HepG2 (cell line): Measurements from ENCODE around the gene PPM1E. TPM values are rescaled to one million over a fixed set of nuclear protein-coding genes. Genes with fewer than 3 reads are reported as not detected.

Experiments used
- ATF2 ChIP-seq: sonication (generic); formaldehyde crosslinking; IDR thresholded peaks from 2 replicates; pipeline ENCODE4 v1.4.0; 2020; ENCODE audit warnings: missing genetic modification reagents
- CCAR2 ChIP-seq: fragments of 200-400 bp; formaldehyde crosslinking; optimal IDR thresholded peaks from 2 replicates; pipeline ENCODE3; 2018; ENCODE audit warnings: low read depth, mild to moderate bottlenecking, low read length, moderate library complexity
- CCDC6 ChIP-seq: sonication (generic); formaldehyde crosslinking; IDR thresholded peaks from 2 replicates; pipeline ENCODE4 v1.8.1; 2022; ENCODE audit warnings: mild to moderate bottlenecking, missing genetic modification reagents, moderate library complexity
- CEBPB ChIP-seq: IDR thresholded peaks from 2 replicates; pipeline ENCODE4 v1.6.1; 2011; ENCODE audit warnings: low read depth, low read length, improper control_type of control experiment, borderline replicate concordance
- EP300 ChIP-seq, 3 experiments: sonication (generic) in 1 of 3; formaldehyde crosslinking in 1 of 3; IDR thresholded peaks; 2 replicates each; pipeline versions ENCODE4 v1.5.1 to v1.6.1; 2011 to 2020; ENCODE audit warnings: low read depth in 2 of 3, low read length in 2 of 3, borderline replicate concordance in 1 of 3, improper control_type of control experiment in 1 of 3, mild to moderate bottlenecking in 1 of 3, missing genetic modification reagents in 1 of 3, moderate library complexity in 1 of 3
- GATAD2A ChIP-seq: IDR thresholded peaks from 2 replicates; pipeline ENCODE4 v1.6.1; 2016
- HNRNPH1 ChIP-seq: fragments of 200-400 bp; formaldehyde crosslinking; optimal IDR thresholded peaks from 2 replicates; pipeline ENCODE3; 2017; ENCODE audit warnings: mild to moderate bottlenecking, low read depth, low read length
- KDM3A ChIP-seq: IDR thresholded peaks from 2 replicates; pipeline ENCODE4 v1.6.1; 2018; ENCODE audit warnings: low read depth, missing compliant biosample characterization
- KLF16 ChIP-seq, 2 experiments: sonication (generic) in 1 of 2; formaldehyde crosslinking in 1 of 2; IDR thresholded peaks; 2 replicates each; pipeline versions ENCODE4 v1.6.1 to v1.8.0; 2016 to 2023; ENCODE audit warnings: missing genetic modification reagents in 2 of 2, missing compliant biosample characterization in 1 of 2
- KLF6 ChIP-seq: IDR thresholded peaks from 2 replicates; pipeline ENCODE4 v1.8.0; 2016; ENCODE audit warnings: missing biosample characterization, missing genetic modification reagents
- MED1 ChIP-seq: sonication (generic); formaldehyde crosslinking; IDR thresholded peaks from 2 replicates; pipeline ENCODE4 v1.4.0; 2020; ENCODE audit warnings: missing genetic modification reagents
- NONO ChIP-seq, 2 experiments: fragments of 450-650 bp in 1 of 2; sonication (generic) in 1 of 2; formaldehyde crosslinking in 1 of 2; IDR thresholded peaks in 1 of 2; conservative IDR thresholded peaks in 1 of 2; 2 replicates each; pipeline versions ENCODE4 v1.6.1 to v1.8.0; 2017 to 2022; ENCODE audit warnings: mild to moderate bottlenecking in 1 of 2, missing genetic modification reagents in 1 of 2, moderate library complexity in 1 of 2
- NR2F1 ChIP-seq, 2 experiments: fragments of 450-650 bp in 1 of 2; formaldehyde crosslinking in 1 of 2; IDR thresholded peaks; 2 replicates each; pipeline versions ENCODE4 v1.5.0 to v1.6.1; 2016 to 2020; ENCODE audit warnings: mild to moderate bottlenecking in 1 of 2, missing compliant biosample characterization in 1 of 2, missing genetic modification reagents in 1 of 2, moderate library complexity in 1 of 2
- PHF5A ChIP-seq: IDR thresholded peaks from one replicate; pipeline ENCODE4 v1.6.1; 2018; ENCODE audit warnings: low read depth, missing genetic modification reagents; ENCODE audit not compliant: unreplicated experiment
- PHF8 ChIP-seq: sonication (generic); formaldehyde crosslinking; IDR thresholded peaks from 2 replicates; pipeline ENCODE4 v1.5.0; 2020; ENCODE audit warnings: missing genetic modification reagents
- PITX1 ChIP-seq: sonication (generic); formaldehyde crosslinking; IDR thresholded peaks from 2 replicates; pipeline ENCODE4 v1.5.1; 2020; ENCODE audit warnings: mild to moderate bottlenecking, missing genetic modification reagents
- POGK ChIP-seq: sonication (generic); formaldehyde crosslinking; conservative IDR thresholded peaks from 2 replicates; pipeline ENCODE4 v1.8.0; 2022; ENCODE audit warnings: mild to moderate bottlenecking, moderate library complexity, missing genetic modification reagents
- SATB2 ChIP-seq: sonication (generic); formaldehyde crosslinking; IDR thresholded peaks from 2 replicates; pipeline ENCODE4 v1.5.0; 2020; ENCODE audit warnings: missing genetic modification reagents
- SP140L ChIP-seq: sonication (generic); formaldehyde crosslinking; IDR thresholded peaks from 2 replicates; pipeline ENCODE4 v1.4.0; 2020; ENCODE audit warnings: missing genetic modification reagents, borderline replicate concordance
- TBL1XR1 ChIP-seq: fragments of 150-350 bp; IDR thresholded peaks from 2 replicates; pipeline ENCODE4 v1.6.1; 2014; ENCODE audit warnings: borderline replicate concordance, low read length; ENCODE audit not compliant: partially characterized antibody
- THAP11 ChIP-seq: IDR thresholded peaks from 2 replicates; pipeline ENCODE4 v1.6.1; 2016; ENCODE audit warnings: missing biosample characterization, missing genetic modification reagents
- ZBTB3 ChIP-seq: sonication (generic); formaldehyde crosslinking; IDR thresholded peaks from 2 replicates; pipeline ENCODE4 v1.4.0; 2020; ENCODE audit warnings: low read depth, mild to moderate bottlenecking, moderate library complexity, missing genetic modification reagents, borderline replicate concordance
- ZBTB8A ChIP-seq: sonication (generic); formaldehyde crosslinking; IDR thresholded peaks from 2 replicates; pipeline ENCODE4 v1.4.0; 2020; ENCODE audit warnings: mild to moderate bottlenecking, low read depth, missing genetic modification reagents, borderline replicate concordance
- ZC3H4 ChIP-seq: sonication (generic); formaldehyde crosslinking; IDR thresholded peaks from 2 replicates; pipeline ENCODE4 v1.4.0; 2020; ENCODE audit warnings: missing genetic modification reagents, borderline replicate concordance
- ZFP36 ChIP-seq: fragments of 150-350 bp; IDR thresholded peaks from 2 replicates; pipeline ENCODE4 v1.6.1; 2018; ENCODE audit warnings: borderline replicate concordance, low read length, low read depth; ENCODE audit not compliant: partially characterized antibody
- ZNF274 ChIP-seq: sonication (generic); formaldehyde crosslinking; IDR thresholded peaks from 2 replicates; pipeline ENCODE4 v1.5.1; 2020; ENCODE audit warnings: mild to moderate bottlenecking, missing genetic modification reagents
- ZNF891 ChIP-seq: sonication (generic); formaldehyde crosslinking; IDR thresholded peaks from 2 replicates; pipeline ENCODE4 v1.5.0; 2020; ENCODE audit warnings: mild to moderate bottlenecking, missing genetic modification reagents
- ZSCAN30 ChIP-seq: sonication (generic); formaldehyde crosslinking; IDR thresholded peaks from 2 replicates; pipeline ENCODE4 v1.5.0; 2020; ENCODE audit warnings: mild to moderate bottlenecking, missing genetic modification reagents
- polyA plus RNA-seq, 8 experiments: library from polyadenylated mRNA; depleted of rRNA in 3 of 8; stranded (reverse) in 7 of 8; unstranded in 1 of 8; fragments of >200 nt; fragmentation: Illumina TruSeq in 4 of 8; extraction: Trizol in 4 of 8; gene quantifications; 2 replicates each; pipeline versions ENCODE4 v1.2.1 to v1.2.3, GENCODE V29; 2011 to 2016; ENCODE audit warnings: low read depth in 4 of 8, missing spikeins in 1 of 8, mixed read lengths in 1 of 8; ENCODE audit not compliant: insufficient read depth in 1 of 8
- total RNA-seq, 5 experiments: library from RNA; depleted of rRNA; stranded (reverse); fragments of >200 nt; fragmentation: Illumina TruSeq; extraction: Trizol; gene quantifications; 2 replicates each; pipeline ENCODE4 v1.2.3, GENCODE V29; 2016; ENCODE audit warnings: low read depth in 1 of 5

PPM1E gene
- total and polyA plus RNA-seq, 2 of the 13 experiments (the other 11 are each of a cell fraction or from before 2014, with no cell fraction given): 0.15 TPM; not detected in 1

GRCh38 chr17:58741121-58741625, 14.5 kb upstream of the PPM1E start (continued):
- TF ChIP-seq EP300 (IDR thresholded peaks at IDR 0.05; ENCODE audit: low read depth in 2 of 2, low read length in 2 of 2) (0 out of 4 replicates have a peak, but pooled peaks of 1 of the 2 experiments have one; percentile 32), EP300 (CRISPR knock-in tag; IDR thresholded peaks at IDR 0.05; ENCODE audit: borderline replicate concordance) (no peak), NR2F1 (CRISPR knock-in tag; IDR thresholded peaks at IDR 0.05) (no peak), PITX1 (no peak), SP140L (CRISPR knock-in tag) (no peak), ZSCAN30 (CRISPR knock-in tag) (no peak), CCDC6 (CRISPR knock-in tag) (peak; percentile 59; the same call in 1 of the 2 replicates), ZFP36 (no peak), ZNF891 (CRISPR knock-in tag) (no peak), ZBTB8A (CRISPR knock-in tag) (no peak), CCAR2 (no peak), THAP11 (peak; percentile 69), HNRNPH1 (no peak), ZNF274 (CRISPR knock-in tag) (no peak), ATF2 (CRISPR knock-in tag) (0 out of 2 replicates have a peak, but pooled peaks have one; percentile 43), MED1 (CRISPR knock-in tag) (peak; percentile 25; the same call in 1 of the 2 replicates), KLF16 (CRISPR knock-in tag; IDR thresholded peaks at IDR 0.05) (peak in 1 of 2 experiments; percentile 38; a peak in 1 of 4 replicates), SATB2 (CRISPR knock-in tag) (no peak), POGK (CRISPR knock-in tag) (0 out of 2 replicates have a peak, but pooled peaks have one; percentile 23), KLF6 (CRISPR knock-in tag) (0 out of 2 replicates have a peak, but pooled peaks have one; percentile 51), ZBTB3 (CRISPR knock-in tag) (no peak), PHF5A (CRISPR knock-in tag) (no peak), PHF8 (no peak), KDM3A (CRISPR knock-in tag) (no peak), GATAD2A (peak; percentile 78), TBL1XR1 (peak; percentile 54), CEBPB (peak; percentile 98), ZC3H4 (no peak), NONO (IDR thresholded peaks at IDR 0.05) (no peak), NONO (CRISPR knock-in tag; conservative IDR thresholded peaks at IDR 0.05) (no peak)
